MCF 10A (cell line): ENCODE results near the gene LMF1. TPM values are rescaled to one million over a fixed set of nuclear protein-coding genes. Genes with fewer than 3 reads are reported as not detected.

Experiments used
- BruUV-seq: library from RNA; stranded (reverse); fragments of 400-500 nt; replicated peaks from 2 replicates; lab custom pipeline; 2021; lab: Mats Ljungman, UMichigan
- CTCF ChIA-PET: fragments of 300-600 bp; sonication (Branson Sonifier 250); formaldehyde crosslinking; extraction: SDS; loops from one replicate; lab custom pipeline; 2021; ENCODE audit warnings: antibody characterized with exemption, inconsistent platforms; lab: Yijun Ruan, JAX
- POLR2A ChIA-PET: fragments of 300-600, 350-650 bp; sonication (Branson Sonifier 250); formaldehyde crosslinking; extraction: SDS; loops from one replicate; lab custom pipeline; 2020; ENCODE audit warnings: antibody characterized with exemption, inconsistent platforms; lab: Yijun Ruan, JAX
- DNase-seq: peaks from one replicate; pipeline ENCODE4 v3.0.0-alpha.2; 2018; ENCODE audit not compliant: unreplicated experiment
- H3K27ac Mint-ChIP-seq: one replicate; pipeline ENCODE4 v1.8.0; 2022; ENCODE audit warnings: mild to moderate bottlenecking, low read depth, mixed read lengths; ENCODE audit not compliant: unreplicated experiment
- H3K27me3 Mint-ChIP-seq: one replicate; pipeline ENCODE4 v1.8.0; 2022; ENCODE audit warnings: mixed read lengths; ENCODE audit not compliant: insufficient read depth, unreplicated experiment
- H3K36me3 Mint-ChIP-seq: one replicate; pipeline ENCODE4 v1.8.0; 2022; ENCODE audit warnings: mild to moderate bottlenecking, moderate library complexity, mixed read lengths; ENCODE audit not compliant: insufficient read depth, unreplicated experiment
- H3K4me1 Mint-ChIP-seq: one replicate; pipeline ENCODE4 v1.8.0; 2022; ENCODE audit warnings: mixed read lengths; ENCODE audit not compliant: insufficient read depth, unreplicated experiment
- H3K4me3 Mint-ChIP-seq: one replicate; pipeline ENCODE4 v1.8.0; 2022; ENCODE audit warnings: mild to moderate bottlenecking, moderate library complexity, mixed read lengths; ENCODE audit not compliant: unreplicated experiment
- H3K9me3 Mint-ChIP-seq: one replicate; pipeline ENCODE4 v1.8.0; 2022; ENCODE audit warnings: mixed read lengths; ENCODE audit not compliant: unreplicated experiment
- intact Hi-C: fragments of 100-400 bp; cut with micrococcal nuclease; formaldehyde crosslinking; loops from 2 replicates; pipeline ENCODE4 v1.14.1; 2022
- total RNA-seq: library from RNA; stranded (reverse); gene quantifications from 2 replicates; pipeline ENCODE4 v1.2.3, GENCODE V29; 2022
- TF ChIP-seq, protein P1 (sequence below): fragments of 200-600 bp; IDR thresholded peaks from one replicate; pipeline ENCODE4 v1.8.0; 2022; ENCODE audit warnings: antibody characterized with exemption, mild to moderate bottlenecking; ENCODE audit not compliant: unreplicated experiment

Gene LMF1
- total RNA-seq, 1 experiment from 2014 or later: 9.9 TPM

DNA sequence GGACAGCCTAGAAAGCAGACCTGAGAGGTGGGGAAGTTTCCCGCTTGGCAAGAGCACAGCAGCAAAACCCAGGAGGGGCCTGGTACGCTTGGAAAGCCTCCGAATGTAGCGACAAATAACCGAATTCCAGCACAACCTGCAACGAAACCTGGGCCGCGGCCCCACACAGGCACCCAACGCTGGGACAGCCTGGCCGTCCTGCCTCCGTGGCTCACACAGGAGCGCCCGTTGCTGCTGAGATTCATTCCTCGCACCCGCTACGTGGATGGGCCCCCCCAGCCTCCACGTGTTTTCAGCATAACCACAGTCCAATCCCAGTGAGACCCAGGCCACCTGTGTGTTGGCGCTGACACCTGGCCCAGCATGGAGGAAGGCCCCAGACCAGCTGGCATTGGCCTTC, 42.9 kb downstream of the LMF1 start:
- peaks cover 12% of the 10 kb centered on the region for H3K36me3 Mint-ChIP-seq
- TF ChIP-seq, protein P1, sequence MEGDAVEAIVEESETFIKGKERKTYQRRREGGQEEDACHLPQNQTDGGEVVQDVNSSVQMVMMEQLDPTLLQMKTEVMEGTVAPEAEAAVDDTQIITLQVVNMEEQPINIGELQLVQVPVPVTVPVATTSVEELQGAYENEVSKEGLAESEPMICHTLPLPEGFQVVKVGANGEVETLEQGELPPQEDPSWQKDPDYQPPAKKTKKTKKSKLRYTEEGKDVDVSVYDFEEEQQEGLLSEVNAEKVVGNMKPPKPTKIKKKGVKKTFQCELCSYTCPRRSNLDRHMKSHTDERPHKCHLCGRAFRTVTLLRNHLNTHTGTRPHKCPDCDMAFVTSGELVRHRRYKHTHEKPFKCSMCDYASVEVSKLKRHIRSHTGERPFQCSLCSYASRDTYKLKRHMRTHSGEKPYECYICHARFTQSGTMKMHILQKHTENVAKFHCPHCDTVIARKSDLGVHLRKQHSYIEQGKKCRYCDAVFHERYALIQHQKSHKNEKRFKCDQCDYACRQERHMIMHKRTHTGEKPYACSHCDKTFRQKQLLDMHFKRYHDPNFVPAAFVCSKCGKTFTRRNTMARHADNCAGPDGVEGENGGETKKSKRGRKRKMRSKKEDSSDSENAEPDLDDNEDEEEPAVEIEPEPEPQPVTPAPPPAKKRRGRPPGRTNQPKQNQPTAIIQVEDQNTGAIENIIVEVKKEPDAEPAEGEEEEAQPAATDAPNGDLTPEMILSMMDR: no peak
- H3K27me3 Mint-ChIP-seq: no peaks in the 10 kb centered on the region
- H3K4me3 Mint-ChIP-seq: no peak overlapping the region
- no peak for DNase-seq
- H3K9me3 Mint-ChIP-seq: peaks cover 7% of the 10 kb centered on the region
- no peak overlapping the region for H3K27ac Mint-ChIP-seq
- ChIA-PET CTCF (no interaction called here), POLR2A (no interaction called here)
- intact Hi-C loops: no loop called here
- no peaks in the 10 kb centered on the region for H3K4me1 Mint-ChIP-seq
- no TSS peak for BruUV-seq

DNA sequence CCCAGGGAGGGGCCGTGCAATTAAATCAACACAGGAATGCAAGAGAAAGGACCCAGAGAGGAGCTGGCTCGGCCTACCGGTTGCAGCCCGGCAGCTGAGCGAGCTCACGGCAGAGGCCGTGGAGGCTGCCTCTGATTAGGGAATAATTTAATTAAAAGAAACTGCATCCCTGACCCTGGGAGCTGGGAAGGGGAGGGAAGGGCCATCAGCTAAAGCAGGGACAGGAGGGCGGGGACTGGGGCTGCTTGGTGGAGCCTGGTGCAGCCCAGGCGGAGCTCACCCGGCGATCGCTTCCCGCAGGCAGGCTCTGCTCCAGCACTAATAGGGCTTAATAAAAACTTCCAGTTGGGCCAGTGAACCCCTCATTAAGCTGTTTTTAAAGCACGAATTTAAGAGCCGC, 43.4 kb downstream of the LMF1 start:
- DNase-seq: no peak
- no peak overlapping the region for H3K27ac Mint-ChIP-seq
- TF ChIP-seq, protein P1: no peak
- no peaks in the 10 kb centered on the region for H3K4me1 Mint-ChIP-seq
- H3K27me3 Mint-ChIP-seq: no peaks in the 10 kb centered on the region
- CTCF ChIA-PET: no interaction called here
- intact Hi-C loops: no loop called here
- POLR2A ChIA-PET: no interaction called here
- H3K4me3 Mint-ChIP-seq: no peak overlapping the region
- no TSS peak for BruUV-seq
- H3K36me3 Mint-ChIP-seq: peaks cover 9% of the 10 kb centered on the region
- H3K9me3 Mint-ChIP-seq: peaks cover 10% of the 10 kb centered on the region

DNA sequence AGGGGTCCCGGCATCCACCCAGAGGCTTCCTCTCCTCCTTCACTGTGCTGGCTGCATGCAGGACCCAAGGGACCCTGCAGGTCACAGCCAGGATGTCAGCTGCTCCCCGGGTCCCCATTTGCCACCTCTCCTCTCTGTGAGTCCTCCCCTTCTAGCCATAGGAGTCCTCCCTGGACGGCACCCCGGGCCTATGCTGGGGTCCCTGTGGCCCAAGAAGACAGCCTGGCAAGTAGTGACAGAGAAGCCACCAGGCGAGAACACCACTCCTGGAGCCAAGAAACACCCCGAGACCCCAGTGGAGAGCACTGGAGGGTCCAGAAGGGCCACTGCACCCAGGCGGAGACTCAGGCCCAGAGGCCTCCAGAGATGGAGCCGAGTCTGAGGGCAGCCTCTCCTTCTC, 44.1 kb downstream of the LMF1 start:
- no peak for DNase-seq
- H3K9me3 Mint-ChIP-seq: peaks cover 17% of the 10 kb centered on the region
- CTCF ChIA-PET: no interaction called here
- no peak overlapping the region for H3K27ac Mint-ChIP-seq
- POLR2A ChIA-PET: no interaction called here
- no peak overlapping the region for H3K4me3 Mint-ChIP-seq
- intact Hi-C loops: no loop called here
- TF ChIP-seq, protein P1: no peak
- H3K36me3 Mint-ChIP-seq: peaks cover 9% of the 10 kb centered on the region
- no peaks in the 10 kb centered on the region for H3K27me3 Mint-ChIP-seq
- no TSS peak for BruUV-seq
- H3K4me1 Mint-ChIP-seq: no peaks in the 10 kb centered on the region

DNA sequence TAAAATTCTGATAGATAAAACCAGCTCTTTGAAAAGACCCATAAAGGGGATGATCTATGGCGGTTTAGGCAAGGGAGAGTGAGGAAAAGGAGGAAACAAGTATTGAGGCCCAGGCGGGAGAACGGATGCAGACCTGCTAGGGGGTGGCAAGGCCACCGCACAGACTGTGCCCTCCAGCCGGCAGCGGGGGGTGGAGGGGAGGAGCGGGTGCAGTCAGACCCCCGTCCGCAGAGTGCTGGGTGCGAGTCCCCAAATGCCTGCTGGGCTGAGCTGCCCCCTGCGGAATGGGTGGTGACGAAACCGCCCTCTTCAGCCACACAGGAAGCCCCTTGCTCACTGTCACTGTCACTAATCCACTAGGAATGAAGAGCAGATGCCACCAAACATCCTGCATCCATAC, 46.0 kb downstream of the LMF1 start:
- H3K4me1 Mint-ChIP-seq: no peaks in the 10 kb centered on the region
- H3K9me3 Mint-ChIP-seq: peaks cover 19% of the 10 kb centered on the region
- CTCF ChIA-PET: interaction anchor here (0.7 kb wide), 1 partner anchor 195 kb away, joined by 3 read pairs; no protein-coding TSS in a partner anchor
- POLR2A ChIA-PET: interaction anchor here (1.0 kb wide), 1 partner anchor 9 kb away, joined by 4 read pairs; no protein-coding TSS in a partner anchor
- peaks cover 9% of the 10 kb centered on the region for H3K36me3 Mint-ChIP-seq
- intact Hi-C loops: no loop called here
- no peak overlapping the region for H3K27ac Mint-ChIP-seq
- no TSS peak for BruUV-seq
- H3K27me3 Mint-ChIP-seq: no peaks in the 10 kb centered on the region
- TF ChIP-seq, protein P1: no peak
- no peak overlapping the region for H3K4me3 Mint-ChIP-seq
- DNase-seq: no peak
